ENCODE data around the gene RGS6. TPM values are rescaled to one million over a fixed set of nuclear protein-coding genes. Genes with fewer than 3 reads are reported as not detected.

Gene RGS6
- total and polyA plus RNA-seq, 2 of the 4 experiments (the other 2 are of a cell fraction): not detected

DNA sequence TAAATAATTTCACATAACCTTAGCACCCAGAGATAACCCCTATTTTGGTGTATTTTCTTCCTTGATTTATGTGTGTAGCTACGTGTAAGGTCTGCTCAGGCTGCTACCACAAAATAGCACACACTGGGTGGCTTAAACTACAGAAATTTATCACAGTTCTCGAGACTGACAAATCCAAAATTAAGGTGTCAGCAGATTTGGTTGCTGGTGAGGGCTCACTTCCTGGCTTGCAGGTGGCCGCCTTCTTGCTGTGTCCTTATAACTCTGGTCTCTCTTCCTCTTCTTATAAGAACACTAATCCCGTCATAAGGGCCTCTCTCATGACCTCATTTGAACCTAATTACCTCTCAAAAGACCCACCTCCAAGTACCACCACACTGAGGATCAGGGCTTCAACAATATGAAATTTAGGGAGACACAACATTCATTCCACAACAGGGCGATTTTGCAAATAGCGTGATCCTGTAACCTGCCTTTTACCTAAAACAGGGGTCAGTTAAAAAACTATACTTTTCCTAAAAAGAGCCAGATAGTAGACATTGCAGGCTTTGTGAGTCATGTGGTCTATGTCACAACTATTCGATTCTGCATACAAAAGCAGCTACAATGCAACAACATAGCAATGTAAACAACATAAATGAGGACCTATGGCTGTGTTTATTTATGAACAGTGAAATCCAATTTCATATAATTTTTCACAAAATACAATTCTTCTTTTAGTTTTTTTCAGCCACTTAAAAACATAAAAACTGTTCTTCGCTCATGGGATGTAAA is 589.9 kb downstream of the RGS6 start (continued):
- TF ChIP-seq RAD21 (IDR thresholded peaks at IDR 0.05; ENCODE audit: low read length): no peak
- TF ChIP-seq RFX5 (IDR thresholded peaks at IDR 0.05; ENCODE audit: low read depth, low read length): no peak
- TF ChIP-seq SMC3 (IDR thresholded peaks at IDR 0.05; ENCODE audit: low read depth, low read length): no peak

DNA sequence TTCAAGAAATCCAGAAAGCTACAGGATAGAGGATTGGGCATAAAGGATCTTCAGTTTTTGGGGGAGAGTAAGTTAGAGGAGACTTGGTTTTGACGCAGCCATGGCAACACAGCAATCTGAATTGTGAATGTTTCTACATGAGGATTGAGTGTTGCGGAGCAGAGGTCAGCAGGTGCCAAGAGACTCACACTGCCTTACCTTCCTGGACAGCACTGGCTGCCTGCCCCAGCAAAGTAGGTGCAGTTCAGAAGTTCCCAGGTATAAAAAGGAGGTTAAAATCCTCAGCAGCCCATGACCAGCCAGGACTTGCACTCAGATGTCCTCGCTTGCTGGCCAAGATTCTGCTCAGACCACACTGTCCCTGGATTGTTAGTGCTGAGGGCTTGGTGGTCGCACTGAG is 590.6 kb downstream of the RGS6 start:
- Histone ChIP-seq H3K9ac (ENCODE audit: low read depth, low read length) (no peak overlapping the region), H4K5ac (ENCODE audit: low read depth, low read length) (peak overlapping the region; percentile 88), H3K79me1 (ENCODE audit: low read depth in 1 of 2, low read length in 2 of 2) (no peaks in the 10 kb centered on the region), H4K91ac (ENCODE audit: insufficient read depth, low read depth, low read length) (peak overlapping the region; percentile 75), H3K18ac (ENCODE audit: low read depth, low read length) (peak overlapping the region; percentile 42), H4K8ac (ENCODE audit: low read depth in 2 of 2, low read length in 2 of 2) (peak overlapping the region; percentile 29 to 58; a peak in 3 of 4 replicates), H3K36me3 (ENCODE audit: control insufficient read depth, insufficient read depth, low read length) (no peaks in the 10 kb centered on the region), H2AFZ (replicated peaks; ENCODE audit: low read length, poor library complexity) (peak overlapping the region; percentile 44), H3K4me3 (ENCODE audit: insufficient read depth, low read depth, low read length) (no peak overlapping the region), H2BK15ac (ENCODE audit: low read depth, low read length) (peak overlapping the region; percentile 94), H3K9me1 (ENCODE audit: insufficient read depth, low read length) (peaks cover 6% of the 10 kb centered on the region; the same call in 1 of the 2 replicates), H3K14ac (replicated peaks; ENCODE audit: low read depth, low read length) (peak overlapping the region; percentile 61), H3K56ac (ENCODE audit: extremely low read depth, insufficient read depth, low read length) (no peak overlapping the region), H3K27me3 (ENCODE audit: control insufficient read depth, insufficient read depth, low read length) (no peaks in the 10 kb centered on the region), H2BK20ac (ENCODE audit: low read depth, low read length) (peak overlapping the region; percentile 84; the same call in 1 of the 2 replicates), H2AK5ac (ENCODE audit: low read depth, low read length) (peak overlapping the region; percentile 94; the same call in 1 of the 2 replicates), H3K4ac (ENCODE audit: low read depth, low read length) (peak overlapping the region; percentile 69), H4K20me1 (ENCODE audit: insufficient read depth, low read length) (no peaks in the 10 kb centered on the region), H3K9me3 (ENCODE audit: control insufficient read depth, insufficient read depth, low read length) (no peaks in the 10 kb centered on the region), H3K4me2 (ENCODE audit: low read depth, low read length) (no peak overlapping the region), H2BK5ac (ENCODE audit: low read depth, low read length, poor library complexity, severe bottlenecking) (peak overlapping the region; percentile 34), H2AK9ac (replicated peaks; ENCODE audit: low read depth, low read length, poor library complexity) (peak overlapping the region; percentile 77), H3K23ac (ENCODE audit: low read depth, low read length) (peak overlapping the region; percentile 48; the same call in 1 of the 2 replicates), H2BK120ac (ENCODE audit: low read depth, low read length) (peak overlapping the region; percentile 82), H3K4me1 (ENCODE audit: control insufficient read depth, insufficient read depth, low read length) (peaks cover 16% of the 10 kb centered on the region), H3K27ac (ENCODE audit: insufficient read depth, low read length) (no peak overlapping the region)
- DNase-seq (no peak), ATAC-seq (ENCODE audit: low read depth) (no peak)
- ChIA-PET CTCF (interaction anchor here (0.5 kb wide), 1 partner anchor 325 kb away, joined by 3 read pairs; no protein-coding TSS in a partner anchor), POLR2A (ENCODE audit: unreplicated experiment) (no interaction called here)
- intact Hi-C loops (cut with micrococcal nuclease) (loop anchor here (5.0 kb wide), 3 partner anchors 84 to 134 kb away; no protein-coding TSS in a partner anchor), in situ Hi-C loops (cut with MboI; ENCODE audit: low sequenced_read_pairs) (loop anchor here (10.0 kb wide), 1 partner anchor 82 kb away; no protein-coding TSS in a partner anchor), dilution Hi-C loops (cut with HindIII; ENCODE audit: low sequenced_read_pairs, unreplicated experiment) (no loop called here)
- no TSS peak for BruUV-seq (replicated peaks)
- no CpG with 5 or more reads among the region's 4 CpGs for WGBS, 2 experiments (ENCODE audit: extremely low coverage in 2 of 2, insufficient read length in 1 of 2)
- TF ChIP-seq MAFK (IDR thresholded peaks at IDR 0.05; ENCODE audit: low read depth, low read length): no peak
- no peak for TF ChIP-seq RCOR1 (IDR thresholded peaks at IDR 0.05; ENCODE audit: insufficient replicate concordance, low read length)
- TF ChIP-seq, protein P1, sequence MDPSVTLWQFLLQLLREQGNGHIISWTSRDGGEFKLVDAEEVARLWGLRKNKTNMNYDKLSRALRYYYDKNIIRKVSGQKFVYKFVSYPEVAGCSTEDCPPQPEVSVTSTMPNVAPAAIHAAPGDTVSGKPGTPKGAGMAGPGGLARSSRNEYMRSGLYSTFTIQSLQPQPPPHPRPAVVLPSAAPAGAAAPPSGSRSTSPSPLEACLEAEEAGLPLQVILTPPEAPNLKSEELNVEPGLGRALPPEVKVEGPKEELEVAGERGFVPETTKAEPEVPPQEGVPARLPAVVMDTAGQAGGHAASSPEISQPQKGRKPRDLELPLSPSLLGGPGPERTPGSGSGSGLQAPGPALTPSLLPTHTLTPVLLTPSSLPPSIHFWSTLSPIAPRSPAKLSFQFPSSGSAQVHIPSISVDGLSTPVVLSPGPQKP (IDR thresholded peaks at IDR 0.05; ENCODE audit: borderline replicate concordance, low read depth, low read length): no peak
- TF ChIP-seq POLR2A (IDR thresholded peaks at IDR 0.05; ENCODE audit: low read depth, low read length): no peak
- no peak for TF ChIP-seq MXI1 (IDR thresholded peaks at IDR 0.05; ENCODE audit: borderline replicate concordance, low read depth, low read length)
- TF ChIP-seq CEBPB (IDR thresholded peaks at IDR 0.05; ENCODE audit: low read depth, low read length): no peak
- TF ChIP-seq, protein P2, sequence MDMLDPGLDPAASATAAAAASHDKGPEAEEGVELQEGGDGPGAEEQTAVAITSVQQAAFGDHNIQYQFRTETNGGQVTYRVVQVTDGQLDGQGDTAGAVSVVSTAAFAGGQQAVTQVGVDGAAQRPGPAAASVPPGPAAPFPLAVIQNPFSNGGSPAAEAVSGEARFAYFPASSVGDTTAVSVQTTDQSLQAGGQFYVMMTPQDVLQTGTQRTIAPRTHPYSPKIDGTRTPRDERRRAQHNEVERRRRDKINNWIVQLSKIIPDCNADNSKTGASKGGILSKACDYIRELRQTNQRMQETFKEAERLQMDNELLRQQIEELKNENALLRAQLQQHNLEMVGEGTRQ (IDR thresholded peaks at IDR 0.05; ENCODE audit: low read depth, low read length): no peak
- no peak for TF ChIP-seq SMC3 (IDR thresholded peaks at IDR 0.05; ENCODE audit: low read depth, low read length)
- TF ChIP-seq FOS (IDR thresholded peaks at IDR 0.05; ENCODE audit: low read depth, low read length): no peak
- TF ChIP-seq CHD1 (IDR thresholded peaks at IDR 0.05; ENCODE audit: low read depth, low read length): no peak
- TF ChIP-seq BHLHE40 (IDR thresholded peaks at IDR 0.05; ENCODE audit: low read depth, low read length): no peak
- no peak for TF ChIP-seq RFX5 (IDR thresholded peaks at IDR 0.05; ENCODE audit: low read depth, low read length)
- no peak for TF ChIP-seq RAD21 (IDR thresholded peaks at IDR 0.05; ENCODE audit: low read length)
